ENCODE data around the gene COL1A2. TPM values are rescaled to one million over a fixed set of nuclear protein-coding genes. Genes with fewer than 3 reads are reported as not detected.
A peak's percentile ranks its signal among the peaks of the same experiment; 100 is the strongest.

The COL1A2 gene
- total and polyA plus RNA-seq, 2 of the 8 experiments (the other 6 are each of a cell fraction or from before 2014, with no cell fraction given) = 45.2 to 87.2 TPM

GRCh38 chr7:94368371-94368791, 26.3 kb upstream of the COL1A2 start:
- Histone ChIP-seq H2BK120ac (replicated peaks; ENCODE audit: low read depth, low read length) (no peak overlapping the region), H3K36me3 (ENCODE audit: control insufficient read depth in 2 of 4, insufficient read depth in 4 of 4, low read length in 3 of 4) (no peaks in the 10 kb centered on the region; a peak in 1 of 8 replicates), H4K8ac (ENCODE audit: extremely low read depth, insufficient read depth, low read length) (no peak overlapping the region), H3K27me3 (replicated peaks in 1 of 4; ENCODE audit: control insufficient read depth in 3 of 4, extremely low read depth in 1 of 4, insufficient read depth in 3 of 4, low read length in 3 of 4) (no peaks in the 10 kb centered on the region), H3K27ac (ENCODE audit: low read depth, low read length) (no peak overlapping the region), H3K56ac (replicated peaks; ENCODE audit: insufficient read length, low read depth, low read length) (no peak overlapping the region), H3K18ac (ENCODE audit: extremely low read depth, low read length) (no peak overlapping the region), H2AK5ac (ENCODE audit: low read depth, low read length) (no peak overlapping the region), H4K20me1 (replicated peaks in 1 of 2; ENCODE audit: control insufficient read depth in 1 of 2, insufficient read depth in 2 of 2, low read length in 2 of 2) (no peaks in the 10 kb centered on the region), H4K91ac (replicated peaks; ENCODE audit: insufficient read length, low read length) (no peak overlapping the region), H2BK15ac (ENCODE audit: low read length) (no peak overlapping the region), H3K14ac (ENCODE audit: insufficient read length) (no peak overlapping the region), H3K4me2 (ENCODE audit: insufficient read depth in 1 of 2, low read depth in 2 of 2, low read length in 2 of 2) (no peak overlapping the region), H3K23me2 (ENCODE audit: low read depth, low read length) (no peaks in the 10 kb centered on the region), H3K4me3 (ENCODE audit: extremely low read depth in 1 of 4, insufficient read depth in 2 of 4, low read depth in 3 of 4, low read length in 4 of 4) (no peak overlapping the region), H3K9ac (replicated peaks in 1 of 4; ENCODE audit: extremely low read depth in 1 of 4, low read depth in 3 of 4, low read length in 3 of 4) (no peak overlapping the region), H3K23ac (ENCODE audit: insufficient read length) (no peak overlapping the region), H3K4ac (replicated peaks; ENCODE audit: insufficient read length, low read depth, low read length) (no peak overlapping the region), H2BK12ac (ENCODE audit: low read depth, low read length) (no peak overlapping the region), H3K9me3 (ENCODE audit: insufficient read depth in 2 of 2, low read depth in 1 of 2, low read length in 1 of 2) (no peaks in the 10 kb centered on the region), H3K4me1 (replicated peaks in 1 of 4; ENCODE audit: control insufficient read depth in 3 of 4, insufficient read depth in 4 of 4, low read length in 3 of 4) (no peaks in the 10 kb centered on the region), H2BK20ac (ENCODE audit: low read length) (no peak overlapping the region), H2BK5ac (ENCODE audit: low read depth, low read length) (no peak overlapping the region), H3K79me2 (ENCODE audit: control insufficient read depth in 1 of 2, insufficient read depth in 2 of 2, low read length in 2 of 2) (no peaks in the 10 kb centered on the region), H3K79me1 (ENCODE audit: low read depth, low read length) (no peaks in the 10 kb centered on the region), H4K5ac (ENCODE audit: insufficient read length, low read depth, low read length) (no peak overlapping the region), H2AFZ (ENCODE audit: low read length) (0 out of 2 replicates have a peak overlapping the region, but pooled peaks have one; percentile 60)
- TF ChIP-seq CTCF (IDR thresholded peaks at IDR 0.05; ENCODE audit: control extremely low read depth in 1 of 3, insufficient read depth in 1 of 3, low read depth in 1 of 3, low read length in 3 of 3) = no peak
- TF ChIP-seq JUN (IDR thresholded peaks at IDR 0.05; ENCODE audit: low read depth, low read length) = no peak
- FAIRE-seq (no peak), DNase-seq (ENCODE audit: low read depth in 1 of 2, low spot score in 2 of 2) (no peak)
- CTCF ChIA-PET (ENCODE audit: partially characterized antibody) = interaction anchor here (0.6 to 2.0 kb wide), 7 partner anchors 14 to 95 kb away, joined by 3 to 9 read pairs (median 3); partner anchors contain the start of gene COL1A2
- POLR2A ChIA-PET (ENCODE audit: partially characterized antibody) = no interaction called here
- 84% methylated on average over 5 of the region's 5 CpGs; no CpG with 5 or more reads in 1 of the 2 experiments for WGBS, 2 experiments (ENCODE audit: extremely low coverage in 1 of 2, insufficient coverage in 1 of 2, insufficient read length in 1 of 2, insufficient replicate concordance in 2 of 2, low coverage in 1 of 2, low lambda C conversion rate in 2 of 2, missing lambda C conversion rate in 1 of 2)
